Natural killer cell (primary cell): ENCODE data around the gene INSL3. TPM values are rescaled to one million over a fixed set of nuclear protein-coding genes. Genes with fewer than 3 reads are reported as not detected.
A peak's percentile ranks its signal among the peaks of the same experiment; 100 is the strongest.

Source experiments
- ATAC-seq, 3 donors: fragments of 150-1000 bp in 2 of 3; fragments of 200-7000 bp in 1 of 3; cut with Tn5 transposase; 1 replicate in 1 of 3; 2 replicates in 2 of 3; pipeline ENCODE4 v1.10.0; 2021; ENCODE audit warnings: mild to moderate bottlenecking in 2 of 3, moderate library complexity in 2 of 3
- DNase-seq, 2 donors: peaks; one replicate each; pipeline versions ENCODE4 v3.0.0 to v3.0.0-alpha.2; 2013 to 2021; ENCODE audit warnings: mixed read lengths in 1 of 2
- H3K27ac ChIP-seq: one replicate; pipeline ENCODE4 v1.5.1; 2013; ENCODE audit warnings: mild to moderate bottlenecking, low read length
- H3K27me3 ChIP-seq: one replicate; pipeline ENCODE4 v1.6.1; 2013; ENCODE audit warnings: low read length; ENCODE audit not compliant: control insufficient read depth, insufficient read depth
- H3K36me3 ChIP-seq: one replicate; pipeline ENCODE4 v1.6.1; 2013; ENCODE audit warnings: low read length; ENCODE audit not compliant: control insufficient read depth, insufficient read depth
- H3K4me1 ChIP-seq: one replicate; pipeline ENCODE4 v1.6.1; 2013; ENCODE audit warnings: low read length; ENCODE audit not compliant: control insufficient read depth, insufficient read depth
- H3K4me3 ChIP-seq: one replicate; pipeline ENCODE4 v1.5.1; 2013; ENCODE audit warnings: low read length
- H3K9me3 ChIP-seq: one replicate; pipeline ENCODE4 v1.6.1; 2013; ENCODE audit warnings: low read length; ENCODE audit not compliant: control insufficient read depth, insufficient read depth
- H3K27ac Mint-ChIP-seq, 2 donors: one replicate each; pipeline ENCODE4 v1.8.0; 2022; ENCODE audit warnings: mild to moderate bottlenecking in 2 of 2, mixed read lengths in 2 of 2, moderate library complexity in 1 of 2
- H3K27me3 Mint-ChIP-seq, 2 donors: one replicate each; pipeline ENCODE4 v1.8.0; 2022; ENCODE audit warnings: low read depth in 2 of 2, mixed read lengths in 2 of 2
- H3K36me3 Mint-ChIP-seq: one replicate; pipeline ENCODE4 v1.8.0; 2022; ENCODE audit warnings: mixed read lengths
- H3K4me1 Mint-ChIP-seq, 2 donors: one replicate each; pipeline ENCODE4 v1.8.0; 2022; ENCODE audit warnings: mixed read lengths in 2 of 2
- H3K4me3 Mint-ChIP-seq: one replicate; pipeline ENCODE4 v1.8.0; 2022; ENCODE audit warnings: mild to moderate bottlenecking, moderate library complexity, mixed read lengths
- H3K9me3 Mint-ChIP-seq, 2 donors: one replicate each; pipeline ENCODE4 v1.8.0; 2022; ENCODE audit warnings: mixed read lengths in 2 of 2
- CTCF ChIP-seq: fragments of 200-600 bp; IDR thresholded peaks from one replicate; pipeline ENCODE4 v1.8.0; 2022; ENCODE audit warnings: antibody characterized with exemption
- WGBS: methylation state at CpG from one replicate; pipeline ENCODE4 v1.1.7; 2013; ENCODE audit warnings: missing lambda C conversion rate; ENCODE audit not compliant: insufficient coverage; 5-methylcytosine and 5-hydroxymethylcytosine counted together
- intact Hi-C: fragments of 100-400 bp; cut with micrococcal nuclease; formaldehyde crosslinking; loops from one replicate; pipeline ENCODE4 v1.14.2; 2022
- total RNA-seq, 4 donors: library from RNA; stranded (reverse); fragments of 120-200 nt in 1 of 4; gene quantifications; one replicate each; pipeline versions ENCODE4 v1.2.3 to v1.2.4, GENCODE V29; 2013 to 2022

INSL3 gene
- total RNA-seq, 3 donors from 2014 or later (not counting 1 experiment from before 2014, with no cell fraction given), result 1.5 to 2.9 (median 1.7) TPM

- intact Hi-C loops, result loop anchor here (1.0 to 10.0 kb wide), 3 partner anchors 71 to 361 kb away; no protein-coding TSS in a partner anchor
Observed at GRCh38 chr19:17855280-17856152, 34.2 kb upstream of the INSL3 start.

GRCh38 chr19:17854061-17854460 is 32.7 kb upstream of the INSL3 start:
- Histone ChIP-seq H3K4me3 (no peak overlapping the region), H3K36me3 (no peaks in the 10 kb centered on the region), H3K9me3 (no peaks in the 10 kb centered on the region), H3K27ac (no peak overlapping the region), H3K27me3 (no peaks in the 10 kb centered on the region), H3K4me1 (peaks cover 35% of the 10 kb centered on the region)
- Mint-ChIP-seq H3K4me3 (no peak overlapping the region), H3K4me1 (peaks cover 23 to 25% of the 10 kb centered on the region in 2 donors), H3K36me3 (no peaks in the 10 kb centered on the region), H3K27me3 (no peaks in the 10 kb centered on the region), H3K27ac (no peak overlapping the region), H3K9me3 (no peaks in the 10 kb centered on the region)
- over 99% methylated on average over 6 of the region's 6 CpGs for WGBS
- intact Hi-C loops, result loop anchor here (2.0 to 10.0 kb wide), 2 partner anchors 69 to 359 kb away; no protein-coding TSS in a partner anchor
- ATAC-seq (no peak), DNase-seq (no peak)
- no peak for TF ChIP-seq CTCF

More at GRCh38 chr19:17855280-17856152, 34.2 kb upstream of the INSL3 start:
- Histone ChIP-seq H3K27me3 (no peaks in the 10 kb centered on the region), H3K4me3 (no peak overlapping the region), H3K27ac (no peak overlapping the region), H3K36me3 (no peaks in the 10 kb centered on the region), H3K4me1 (peaks cover 30% of the 10 kb centered on the region), H3K9me3 (no peaks in the 10 kb centered on the region)
- Mint-ChIP-seq H3K27me3 (no peaks in the 10 kb centered on the region), H3K36me3 (no peaks in the 10 kb centered on the region), H3K9me3 (no peaks in the 10 kb centered on the region), H3K4me1 (peaks cover 29 to 31% of the 10 kb centered on the region in 2 donors), H3K4me3 (no peak overlapping the region), H3K27ac (no peak overlapping the region)
- DNase-seq (peak; percentile 92 to 94), ATAC-seq (peak; percentile 22 to 53 (median 25))
- peak; percentile 94 for TF ChIP-seq CTCF
- 20% methylated on average over 29 of the region's 29 CpGs for WGBS

- intact Hi-C loops, result no loop called here
- Histone ChIP-seq H3K4me1 (peaks cover 79% of the 10 kb centered on the region), H3K27me3 (no peaks in the 10 kb centered on the region), H3K36me3 (peaks cover 4% of the 10 kb centered on the region), H3K9me3 (no peaks in the 10 kb centered on the region), H3K27ac (peak overlapping the region; percentile 81), H3K4me3 (no peak overlapping the region)
- 86% methylated on average over 14 of the region's 14 CpGs for WGBS
- no peaks in the 10 kb centered on the region for H3K9me3 Mint-ChIP-seq
- peaks cover 34 to 64% of the 10 kb centered on the region in 2 donors for H3K4me1 Mint-ChIP-seq
- peak overlapping the region; percentile 82 for H3K4me3 Mint-ChIP-seq
- DNase-seq (no peak), ATAC-seq (no peak)
- TF ChIP-seq CTCF, result no peak
- no peaks in the 10 kb centered on the region for H3K27me3 Mint-ChIP-seq
- peak overlapping the region; percentile 98 to 99 for H3K27ac Mint-ChIP-seq
- no peaks in the 10 kb centered on the region for H3K36me3 Mint-ChIP-seq
Observed at GRCh38 chr19:17848595-17849292, 27.4 kb upstream of the INSL3 start.
